ENCODE results near the gene SPIRE1.
"Not testable (repeated sequence)": the region's sequence is repeated elsewhere in the genome, so short reads cannot be mapped to it uniquely, and the experiment has no call there.

- not testable (repeated sequence) for TF ChIP-seq CTCF (conservative IDR thresholded peaks at IDR 0.05; ENCODE audit: low read length); EZH2phosphoT487 (IDR thresholded peaks at IDR 0.05; ENCODE audit: borderline replicate concordance, low read depth, low read length)
Measured at GRCh38 chr18:12560600-12560999, 97.3 kb downstream of the SPIRE1 start.
